ENCODE results near the gene MAP10. TPM values are rescaled to one million over a fixed set of nuclear protein-coding genes. Genes with fewer than 3 reads are reported as not detected.

The MAP10 gene
- total RNA-seq = 1.2 TPM in 2 replicates

GRCh38 chr1:232805269-232806185, at the start of gene MAP10:
Gene MAP10, plus strand, starts transcription at chr1:232805416. Its CDS starts 34 bp downstream, at chr1:232805450.

Other genes with a start within 250 kb of the MAP10 start
- under 0.01 and 0.86 TPM in 2 replicates for gene SIPA1L2, start 175.3 kb upstream of the MAP10 start, total RNA-seq
- 43.6 and 47.3 TPM in 2 replicates for gene NTPCR, start 145.2 kb downstream of the MAP10 start, total RNA-seq

All from myometrial cell (primary cell).